WTC11 (cell line): ENCODE results near the gene FAM187B. TPM values are rescaled to one million over a fixed set of nuclear protein-coding genes. Genes with fewer than 3 reads are reported as not detected.

Experiments
- CREB1 ChIP-seq: sonication (generic); formaldehyde crosslinking; IDR thresholded peaks from 2 replicates; pipeline ENCODE4 v1.8.0; 2023; ENCODE audit warnings: mild to moderate bottlenecking, missing genetic modification reagents
- GRHL2 ChIP-seq: fragments of 250-450 bp; sonication (Bioruptor Pico); IDR thresholded peaks from 2 replicates; pipeline ENCODE4 v1.8.0; 2022; ENCODE audit warnings: mild to moderate bottlenecking, moderate library complexity; ENCODE audit not compliant: insufficient replicate concordance, severe bottlenecking
- GTF2I ChIP-seq: fragments of 250-450 bp; sonication (Bioruptor Pico); conservative IDR thresholded peaks from 2 replicates; pipeline ENCODE4 v1.4.0; 2021; ENCODE audit warnings: mild to moderate bottlenecking
- MXD4 ChIP-seq: fragments of 250-450 bp; sonication (Bioruptor Pico); IDR thresholded peaks from 2 replicates; pipeline ENCODE4 v1.8.0; 2021; ENCODE audit warnings: mild to moderate bottlenecking, moderate library complexity, borderline replicate concordance
- MYBL2 ChIP-seq: sonication (generic); formaldehyde crosslinking; IDR thresholded peaks from 2 replicates; pipeline ENCODE4 v1.8.1; 2023; ENCODE audit warnings: mild to moderate bottlenecking, moderate library complexity, missing genetic modification reagents
- NFE2L1 ChIP-seq: sonication (generic); formaldehyde crosslinking; IDR thresholded peaks from 2 replicates; pipeline ENCODE4 v1.8.1; 2023; ENCODE audit warnings: missing genetic modification reagents
- PRRX2 ChIP-seq: fragments of 250-450 bp; sonication (Bioruptor Pico); IDR thresholded peaks from 2 replicates; pipeline ENCODE4 v1.8.0; 2021; ENCODE audit warnings: mild to moderate bottlenecking
- SMAD4 ChIP-seq: sonication (generic); formaldehyde crosslinking; IDR thresholded peaks from 2 replicates; pipeline ENCODE4 v1.8.0; 2022; ENCODE audit warnings: mild to moderate bottlenecking, missing genetic modification reagents
- SP1 ChIP-seq: sonication (generic); formaldehyde crosslinking; conservative IDR thresholded peaks from 2 replicates; pipeline ENCODE4 v1.8.1; 2022; ENCODE audit warnings: missing genetic modification reagents
- TEAD4 ChIP-seq: sonication (generic); formaldehyde crosslinking; IDR thresholded peaks from 2 replicates; pipeline ENCODE4 v1.8.0; 2022; ENCODE audit warnings: mild to moderate bottlenecking, missing genetic modification reagents
- ZBTB21 ChIP-seq: sonication (generic); formaldehyde crosslinking; IDR thresholded peaks from 2 replicates; pipeline ENCODE4 v1.8.1; 2023; ENCODE audit warnings: mild to moderate bottlenecking, missing genetic modification reagents, borderline replicate concordance
- ZNF396 ChIP-seq: fragments of 250-450 bp; sonication (Bioruptor Pico); IDR thresholded peaks from 2 replicates; pipeline ENCODE4 v1.8.0; 2021; ENCODE audit warnings: mild to moderate bottlenecking, moderate library complexity, borderline replicate concordance
- total RNA-seq: library from RNA; stranded (reverse); gene quantifications from 3 replicates; pipeline ENCODE4 v1.2.3, GENCODE V29; 2021
- TF ChIP-seq, protein P1 (sequence below): sonication (generic); formaldehyde crosslinking; IDR thresholded peaks from 2 replicates; pipeline ENCODE4 v1.8.0; 2023; ENCODE audit warnings: missing genetic modification reagents, mild to moderate bottlenecking, borderline replicate concordance
- TF ChIP-seq, protein P2 (sequence below): sonication (generic); formaldehyde crosslinking; IDR thresholded peaks from 2 replicates; pipeline ENCODE4 v1.8.1; 2023; ENCODE audit warnings: mild to moderate bottlenecking, missing genetic modification reagents
- TF ChIP-seq, protein P3 (sequence below): fragments of 250-450 bp; sonication (Bioruptor Pico); conservative IDR thresholded peaks from 2 replicates; pipeline ENCODE4 v1.9.0; 2021; ENCODE audit warnings: mild to moderate bottlenecking
- TF ChIP-seq, protein P4 (sequence below): sonication (generic); formaldehyde crosslinking; IDR thresholded peaks from 2 replicates; pipeline ENCODE4 v1.8.1; 2023; ENCODE audit warnings: mild to moderate bottlenecking, missing genetic modification reagents, borderline replicate concordance
- TF ChIP-seq, protein P5 (sequence below): sonication (generic); formaldehyde crosslinking; IDR thresholded peaks from 2 replicates; pipeline ENCODE4 v1.8.1; 2022; ENCODE audit warnings: mild to moderate bottlenecking, moderate library complexity, missing genetic modification reagents
- TF ChIP-seq, protein P6 (sequence below): sonication (generic); formaldehyde crosslinking; IDR thresholded peaks from 2 replicates; pipeline ENCODE4 v1.8.0; 2022; ENCODE audit warnings: missing genetic modification reagents
- TF ChIP-seq, protein P7 (sequence below): sonication (generic); formaldehyde crosslinking; IDR thresholded peaks from 2 replicates; pipeline ENCODE4 v1.8.1; 2023; ENCODE audit warnings: mild to moderate bottlenecking, missing genetic modification reagents

Gene FAM187B
- total RNA-seq, 1 experiment from 2014 or later: 0.20 TPM

DNA sequence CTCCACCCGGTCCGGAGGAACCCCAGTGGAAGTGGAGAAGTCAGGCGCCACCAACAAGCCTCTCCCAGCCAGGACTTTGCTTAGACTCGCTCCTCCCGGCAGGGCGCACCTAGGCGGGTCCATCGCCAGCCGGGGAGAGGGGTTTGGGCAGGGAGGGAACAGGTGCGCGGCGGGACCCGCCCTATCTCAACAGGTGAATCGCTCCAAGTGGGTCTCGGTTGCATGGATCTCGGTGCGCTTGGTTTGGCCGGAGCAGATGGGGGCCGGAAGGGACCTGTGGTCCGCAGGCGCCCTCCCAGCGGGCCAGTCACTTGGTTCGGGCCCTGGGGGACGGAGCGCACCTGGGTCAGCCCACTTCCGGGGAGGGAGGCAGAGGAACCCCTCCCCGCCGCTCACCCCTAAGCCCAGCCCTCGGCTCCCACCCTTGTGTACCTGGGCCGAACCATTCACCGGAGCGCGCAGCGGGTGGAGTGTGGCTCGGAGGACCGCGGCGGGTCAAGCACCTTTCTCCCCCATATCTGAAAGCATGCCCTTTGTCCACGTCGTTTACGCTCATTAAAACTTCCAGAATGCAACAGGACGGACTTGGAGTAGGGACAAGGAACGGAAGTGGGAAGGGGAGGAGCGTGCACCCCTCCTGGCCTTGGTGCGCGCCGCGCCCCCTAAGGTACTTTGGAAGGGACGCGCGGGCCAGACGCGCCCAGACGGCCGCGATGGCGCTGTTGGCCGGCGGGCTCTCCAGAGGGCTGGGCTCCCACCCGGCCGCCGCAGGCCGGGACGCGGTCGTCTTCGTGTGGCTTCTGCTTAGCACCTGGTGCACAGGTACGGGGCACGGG is 20.0 kb upstream of the FAM187B start, which contains the start of gene LSR (continued):
- TF ChIP-seq, protein P1, sequence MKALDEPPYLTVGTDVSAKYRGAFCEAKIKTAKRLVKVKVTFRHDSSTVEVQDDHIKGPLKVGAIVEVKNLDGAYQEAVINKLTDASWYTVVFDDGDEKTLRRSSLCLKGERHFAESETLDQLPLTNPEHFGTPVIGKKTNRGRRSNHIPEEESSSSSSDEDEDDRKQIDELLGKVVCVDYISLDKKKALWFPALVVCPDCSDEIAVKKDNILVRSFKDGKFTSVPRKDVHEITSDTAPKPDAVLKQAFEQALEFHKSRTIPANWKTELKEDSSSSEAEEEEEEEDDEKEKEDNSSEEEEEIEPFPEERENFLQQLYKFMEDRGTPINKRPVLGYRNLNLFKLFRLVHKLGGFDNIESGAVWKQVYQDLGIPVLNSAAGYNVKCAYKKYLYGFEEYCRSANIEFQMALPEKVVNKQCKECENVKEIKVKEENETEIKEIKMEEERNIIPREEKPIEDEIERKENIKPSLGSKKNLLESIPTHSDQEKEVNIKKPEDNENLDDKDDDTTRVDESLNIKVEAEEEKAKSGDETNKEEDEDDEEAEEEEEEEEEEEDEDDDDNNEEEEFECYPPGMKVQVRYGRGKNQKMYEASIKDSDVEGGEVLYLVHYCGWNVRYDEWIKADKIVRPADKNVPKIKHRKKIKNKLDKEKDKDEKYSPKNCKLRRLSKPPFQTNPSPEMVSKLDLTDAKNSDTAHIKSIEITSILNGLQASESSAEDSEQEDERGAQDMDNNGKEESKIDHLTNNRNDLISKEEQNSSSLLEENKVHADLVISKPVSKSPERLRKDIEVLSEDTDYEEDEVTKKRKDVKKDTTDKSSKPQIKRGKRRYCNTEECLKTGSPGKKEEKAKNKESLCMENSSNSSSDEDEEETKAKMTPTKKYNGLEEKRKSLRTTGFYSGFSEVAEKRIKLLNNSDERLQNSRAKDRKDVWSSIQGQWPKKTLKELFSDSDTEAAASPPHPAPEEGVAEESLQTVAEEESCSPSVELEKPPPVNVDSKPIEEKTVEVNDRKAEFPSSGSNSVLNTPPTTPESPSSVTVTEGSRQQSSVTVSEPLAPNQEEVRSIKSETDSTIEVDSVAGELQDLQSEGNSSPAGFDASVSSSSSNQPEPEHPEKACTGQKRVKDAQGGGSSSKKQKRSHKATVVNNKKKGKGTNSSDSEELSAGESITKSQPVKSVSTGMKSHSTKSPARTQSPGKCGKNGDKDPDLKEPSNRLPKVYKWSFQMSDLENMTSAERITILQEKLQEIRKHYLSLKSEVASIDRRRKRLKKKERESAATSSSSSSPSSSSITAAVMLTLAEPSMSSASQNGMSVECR (CRISPR knock-in tag): peak; percentile 78
- TF ChIP-seq PRRX2: peak; percentile 87; the same call in 1 of the 2 replicates
- TF ChIP-seq, protein P2, sequence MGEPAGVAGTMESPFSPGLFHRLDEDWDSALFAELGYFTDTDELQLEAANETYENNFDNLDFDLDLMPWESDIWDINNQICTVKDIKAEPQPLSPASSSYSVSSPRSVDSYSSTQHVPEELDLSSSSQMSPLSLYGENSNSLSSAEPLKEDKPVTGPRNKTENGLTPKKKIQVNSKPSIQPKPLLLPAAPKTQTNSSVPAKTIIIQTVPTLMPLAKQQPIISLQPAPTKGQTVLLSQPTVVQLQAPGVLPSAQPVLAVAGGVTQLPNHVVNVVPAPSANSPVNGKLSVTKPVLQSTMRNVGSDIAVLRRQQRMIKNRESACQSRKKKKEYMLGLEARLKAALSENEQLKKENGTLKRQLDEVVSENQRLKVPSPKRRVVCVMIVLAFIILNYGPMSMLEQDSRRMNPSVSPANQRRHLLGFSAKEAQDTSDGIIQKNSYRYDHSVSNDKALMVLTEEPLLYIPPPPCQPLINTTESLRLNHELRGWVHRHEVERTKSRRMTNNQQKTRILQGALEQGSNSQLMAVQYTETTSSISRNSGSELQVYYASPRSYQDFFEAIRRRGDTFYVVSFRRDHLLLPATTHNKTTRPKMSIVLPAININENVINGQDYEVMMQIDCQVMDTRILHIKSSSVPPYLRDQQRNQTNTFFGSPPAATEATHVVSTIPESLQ (CRISPR knock-in tag): no peak
- TF ChIP-seq, protein P3, sequence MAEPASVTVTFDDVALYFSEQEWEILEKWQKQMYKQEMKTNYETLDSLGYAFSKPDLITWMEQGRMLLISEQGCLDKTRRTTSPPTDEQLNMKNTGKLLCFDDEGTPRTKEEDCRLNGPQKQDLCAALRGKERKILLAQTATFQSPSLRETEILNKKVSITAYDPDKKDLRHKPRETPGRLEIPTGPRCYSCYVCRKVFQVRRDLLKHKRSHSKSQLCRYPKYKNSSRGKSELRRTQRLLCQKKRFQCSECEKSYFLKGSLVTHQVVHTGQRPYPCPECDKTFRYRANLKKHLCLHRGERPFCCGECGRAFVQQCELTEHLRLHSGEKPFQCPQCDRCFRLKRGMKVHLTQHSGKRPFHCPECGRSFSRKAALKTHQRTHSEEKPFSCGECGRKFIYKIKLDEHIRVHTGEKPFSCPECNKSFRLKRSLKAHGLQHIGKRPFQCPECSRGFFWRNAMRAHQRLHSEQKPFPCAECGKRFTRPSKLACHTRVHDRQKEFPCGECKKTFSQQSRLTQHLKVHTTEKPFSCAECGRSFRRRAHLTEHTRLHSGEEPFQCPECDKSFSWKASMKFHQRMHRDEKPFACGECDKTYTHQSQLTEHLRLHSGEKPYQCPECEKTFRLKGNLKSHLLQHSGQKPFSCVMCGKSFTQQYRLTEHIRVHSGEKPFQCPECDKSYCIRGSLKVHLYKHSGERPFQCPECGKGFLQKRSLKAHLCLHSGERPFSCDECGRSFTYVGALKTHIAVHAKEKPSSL (CRISPR knock-in tag): no peak
- TF ChIP-seq, protein P4, sequence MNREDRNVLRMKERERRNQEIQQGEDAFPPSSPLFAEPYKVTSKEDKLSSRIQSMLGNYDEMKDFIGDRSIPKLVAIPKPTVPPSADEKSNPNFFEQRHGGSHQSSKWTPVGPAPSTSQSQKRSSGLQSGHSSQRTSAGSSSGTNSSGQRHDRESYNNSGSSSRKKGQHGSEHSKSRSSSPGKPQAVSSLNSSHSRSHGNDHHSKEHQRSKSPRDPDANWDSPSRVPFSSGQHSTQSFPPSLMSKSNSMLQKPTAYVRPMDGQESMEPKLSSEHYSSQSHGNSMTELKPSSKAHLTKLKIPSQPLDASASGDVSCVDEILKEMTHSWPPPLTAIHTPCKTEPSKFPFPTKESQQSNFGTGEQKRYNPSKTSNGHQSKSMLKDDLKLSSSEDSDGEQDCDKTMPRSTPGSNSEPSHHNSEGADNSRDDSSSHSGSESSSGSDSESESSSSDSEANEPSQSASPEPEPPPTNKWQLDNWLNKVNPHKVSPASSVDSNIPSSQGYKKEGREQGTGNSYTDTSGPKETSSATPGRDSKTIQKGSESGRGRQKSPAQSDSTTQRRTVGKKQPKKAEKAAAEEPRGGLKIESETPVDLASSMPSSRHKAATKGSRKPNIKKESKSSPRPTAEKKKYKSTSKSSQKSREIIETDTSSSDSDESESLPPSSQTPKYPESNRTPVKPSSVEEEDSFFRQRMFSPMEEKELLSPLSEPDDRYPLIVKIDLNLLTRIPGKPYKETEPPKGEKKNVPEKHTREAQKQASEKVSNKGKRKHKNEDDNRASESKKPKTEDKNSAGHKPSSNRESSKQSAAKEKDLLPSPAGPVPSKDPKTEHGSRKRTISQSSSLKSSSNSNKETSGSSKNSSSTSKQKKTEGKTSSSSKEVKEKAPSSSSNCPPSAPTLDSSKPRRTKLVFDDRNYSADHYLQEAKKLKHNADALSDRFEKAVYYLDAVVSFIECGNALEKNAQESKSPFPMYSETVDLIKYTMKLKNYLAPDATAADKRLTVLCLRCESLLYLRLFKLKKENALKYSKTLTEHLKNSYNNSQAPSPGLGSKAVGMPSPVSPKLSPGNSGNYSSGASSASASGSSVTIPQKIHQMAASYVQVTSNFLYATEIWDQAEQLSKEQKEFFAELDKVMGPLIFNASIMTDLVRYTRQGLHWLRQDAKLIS: peak; percentile 75; the same call in 1 of the 2 replicates
- TF ChIP-seq MYBL2 (CRISPR knock-in tag): peak; percentile 39
- no peak for TF ChIP-seq GTF2I (CRISPR knock-in tag)
- TF ChIP-seq CREB1 (CRISPR knock-in tag): no peak
- TF ChIP-seq, protein P5, sequence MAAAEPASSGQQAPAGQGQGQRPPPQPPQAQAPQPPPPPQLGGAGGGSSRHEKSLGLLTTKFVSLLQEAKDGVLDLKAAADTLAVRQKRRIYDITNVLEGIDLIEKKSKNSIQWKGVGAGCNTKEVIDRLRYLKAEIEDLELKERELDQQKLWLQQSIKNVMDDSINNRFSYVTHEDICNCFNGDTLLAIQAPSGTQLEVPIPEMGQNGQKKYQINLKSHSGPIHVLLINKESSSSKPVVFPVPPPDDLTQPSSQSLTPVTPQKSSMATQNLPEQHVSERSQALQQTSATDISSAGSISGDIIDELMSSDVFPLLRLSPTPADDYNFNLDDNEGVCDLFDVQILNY (CRISPR knock-in tag): peak; percentile 93
- TF ChIP-seq MXD4 (CRISPR knock-in tag): no peak
- TF ChIP-seq ZBTB21: 0 out of 2 replicates have a peak, but pooled peaks have one; percentile 36
- TF ChIP-seq NFE2L1: no peak
- no peak for TF ChIP-seq ZNF396 (CRISPR knock-in tag)
- TF ChIP-seq GRHL2 (CRISPR knock-in tag): no peak
- TF ChIP-seq, protein P6, sequence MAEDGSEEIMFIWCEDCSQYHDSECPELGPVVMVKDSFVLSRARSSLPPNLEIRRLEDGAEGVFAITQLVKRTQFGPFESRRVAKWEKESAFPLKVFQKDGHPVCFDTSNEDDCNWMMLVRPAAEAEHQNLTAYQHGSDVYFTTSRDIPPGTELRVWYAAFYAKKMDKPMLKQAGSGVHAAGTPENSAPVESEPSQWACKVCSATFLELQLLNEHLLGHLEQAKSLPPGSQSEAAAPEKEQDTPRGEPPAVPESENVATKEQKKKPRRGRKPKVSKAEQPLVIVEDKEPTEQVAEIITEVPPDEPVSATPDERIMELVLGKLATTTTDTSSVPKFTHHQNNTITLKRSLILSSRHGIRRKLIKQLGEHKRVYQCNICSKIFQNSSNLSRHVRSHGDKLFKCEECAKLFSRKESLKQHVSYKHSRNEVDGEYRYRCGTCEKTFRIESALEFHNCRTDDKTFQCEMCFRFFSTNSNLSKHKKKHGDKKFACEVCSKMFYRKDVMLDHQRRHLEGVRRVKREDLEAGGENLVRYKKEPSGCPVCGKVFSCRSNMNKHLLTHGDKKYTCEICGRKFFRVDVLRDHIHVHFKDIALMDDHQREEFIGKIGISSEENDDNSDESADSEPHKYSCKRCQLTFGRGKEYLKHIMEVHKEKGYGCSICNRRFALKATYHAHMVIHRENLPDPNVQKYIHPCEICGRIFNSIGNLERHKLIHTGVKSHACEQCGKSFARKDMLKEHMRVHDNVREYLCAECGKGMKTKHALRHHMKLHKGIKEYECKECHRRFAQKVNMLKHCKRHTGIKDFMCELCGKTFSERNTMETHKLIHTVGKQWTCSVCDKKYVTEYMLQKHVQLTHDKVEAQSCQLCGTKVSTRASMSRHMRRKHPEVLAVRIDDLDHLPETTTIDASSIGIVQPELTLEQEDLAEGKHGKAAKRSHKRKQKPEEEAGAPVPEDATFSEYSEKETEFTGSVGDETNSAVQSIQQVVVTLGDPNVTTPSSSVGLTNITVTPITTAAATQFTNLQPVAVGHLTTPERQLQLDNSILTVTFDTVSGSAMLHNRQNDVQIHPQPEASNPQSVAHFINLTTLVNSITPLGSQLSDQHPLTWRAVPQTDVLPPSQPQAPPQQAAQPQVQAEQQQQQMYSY: peak; percentile 97; the same call in 1 of the 2 replicates
- TF ChIP-seq, protein P7, sequence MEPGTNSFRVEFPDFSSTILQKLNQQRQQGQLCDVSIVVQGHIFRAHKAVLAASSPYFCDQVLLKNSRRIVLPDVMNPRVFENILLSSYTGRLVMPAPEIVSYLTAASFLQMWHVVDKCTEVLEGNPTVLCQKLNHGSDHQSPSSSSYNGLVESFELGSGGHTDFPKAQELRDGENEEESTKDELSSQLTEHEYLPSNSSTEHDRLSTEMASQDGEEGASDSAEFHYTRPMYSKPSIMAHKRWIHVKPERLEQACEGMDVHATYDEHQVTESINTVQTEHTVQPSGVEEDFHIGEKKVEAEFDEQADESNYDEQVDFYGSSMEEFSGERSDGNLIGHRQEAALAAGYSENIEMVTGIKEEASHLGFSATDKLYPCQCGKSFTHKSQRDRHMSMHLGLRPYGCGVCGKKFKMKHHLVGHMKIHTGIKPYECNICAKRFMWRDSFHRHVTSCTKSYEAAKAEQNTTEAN (CRISPR knock-in tag): peak; percentile 73
- no peak for TF ChIP-seq SMAD4
- TF ChIP-seq TEAD4 (CRISPR knock-in tag): no peak
- peak; percentile 95 for TF ChIP-seq SP1
